ENCODE data around the gene SOX18. TPM values are rescaled to one million over a fixed set of nuclear protein-coding genes. Genes with fewer than 3 reads are reported as not detected.

The SOX18 gene
- total and polyA plus RNA-seq, 2 experiments from 2014 or later: 0.21 TPM; not detected in 1

DNA sequence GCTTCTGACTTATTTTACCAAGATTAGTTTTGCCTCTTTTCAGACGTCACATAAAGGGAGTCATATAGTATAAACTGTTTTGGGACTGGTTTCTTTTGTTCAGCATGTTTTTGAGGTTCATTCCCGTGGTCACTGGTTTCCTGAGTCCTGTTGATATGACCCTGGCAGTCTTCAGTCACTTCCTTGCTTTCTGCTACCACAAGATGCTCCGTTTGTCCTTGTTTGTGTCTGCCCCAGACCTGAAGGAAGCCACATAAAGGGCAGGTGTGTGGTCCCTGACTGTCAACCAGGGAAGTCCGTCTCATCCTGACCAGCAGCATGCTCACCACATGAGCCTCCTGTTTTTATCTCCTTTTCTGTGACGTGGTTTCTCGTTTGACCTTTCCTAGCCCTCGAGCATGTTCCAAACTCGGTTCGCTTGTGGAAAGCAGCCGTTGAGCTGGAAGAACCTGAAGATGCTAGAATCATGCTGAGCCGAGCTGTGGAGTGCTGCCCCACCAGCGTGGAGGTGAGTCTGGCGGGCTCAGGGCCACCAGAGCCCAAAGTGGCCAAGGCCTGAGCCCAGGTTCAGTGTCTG lies 39.5 kb downstream of the SOX18 start (continued):
- TF ChIP-seq NANOG (IDR thresholded peaks at IDR 0.05; ENCODE audit: borderline replicate concordance) (no peak), STAT1 (IDR thresholded peaks at IDR 0.05; ENCODE audit: unreplicated experiment) (no peak), ZNF114 (CRISPR knock-in tag; IDR thresholded peaks at IDR 0.05) (no peak), CREB1 (CRISPR knock-in tag; IDR thresholded peaks at IDR 0.05; ENCODE audit: low read depth) (no peak)

- Histone ChIP-seq H3K4me3 (no peak overlapping the region), H3K4me2 (no peak overlapping the region), H4K20me1 (replicated peaks; ENCODE audit: insufficient read depth) (peaks cover 7% of the 10 kb centered on the region), H3K4me1 (ENCODE audit: insufficient read depth) (no peaks in the 10 kb centered on the region), H3K9me2 (ENCODE audit: insufficient read depth) (no peaks in the 10 kb centered on the region), H3K27ac (ENCODE audit: low read depth) (no peak overlapping the region), H3K27me3 (ENCODE audit: insufficient read depth) (no peaks in the 10 kb centered on the region), H3F3A (replicated peaks; ENCODE audit: low read depth) (0 out of 2 replicates have a peak, but pooled peaks cover 8% of the 10 kb centered on the region), H3K36me3 (ENCODE audit: insufficient read depth) (peaks cover 34% of the 10 kb centered on the region; the same call in 1 of the 2 replicates), H2AFZ (no peak overlapping the region), H3K79me2 (replicated peaks; ENCODE audit: insufficient read depth) (peaks cover 15% of the 10 kb centered on the region)
- no peaks in the 10 kb centered on the region for H3K9me3 Mint-ChIP-seq
- no peaks in the 10 kb centered on the region for H3K27me3 Mint-ChIP-seq (ENCODE audit: insufficient read depth, low read depth, poor library complexity)
- H3K36me3 Mint-ChIP-seq (ENCODE audit: low read depth): peaks cover 73% of the 10 kb centered on the region
- no peaks in the 10 kb centered on the region for H3K4me1 Mint-ChIP-seq
- ATAC-seq (no peak), DNase-seq (ENCODE audit: low spot score) (no peak)
- no peak overlapping the region for H3K4me3 Mint-ChIP-seq
- no peak overlapping the region for H3K27ac Mint-ChIP-seq
- TF ChIP-seq JUNB (IDR thresholded peaks at IDR 0.05; ENCODE audit: unreplicated experiment) (no peak), ZNF114 (CRISPR knock-in tag; IDR thresholded peaks at IDR 0.05) (no peak), NANOG (IDR thresholded peaks at IDR 0.05; ENCODE audit: borderline replicate concordance) (no peak), ZNF462 (CRISPR knock-in tag; IDR thresholded peaks at IDR 0.05) (no peak), ZNF331 (CRISPR knock-in tag; IDR thresholded peaks at IDR 0.05; ENCODE audit: low read depth) (no peak), REST (IDR thresholded peaks at IDR 0.05; ENCODE audit: unreplicated experiment) (no peak), STAT1 (IDR thresholded peaks at IDR 0.05; ENCODE audit: unreplicated experiment) (no peak), CREB1 (CRISPR knock-in tag; IDR thresholded peaks at IDR 0.05; ENCODE audit: low read depth) (no peak), EZH2phosphoT487 (IDR thresholded peaks at IDR 0.05; ENCODE audit: unreplicated experiment) (no peak), EZH2 (IDR thresholded peaks at IDR 0.05; ENCODE audit: low read depth, unreplicated experiment) (no peak), ETS1 (IDR thresholded peaks at IDR 0.05) (no peak)
- TF ChIP-seq, protein P1, sequence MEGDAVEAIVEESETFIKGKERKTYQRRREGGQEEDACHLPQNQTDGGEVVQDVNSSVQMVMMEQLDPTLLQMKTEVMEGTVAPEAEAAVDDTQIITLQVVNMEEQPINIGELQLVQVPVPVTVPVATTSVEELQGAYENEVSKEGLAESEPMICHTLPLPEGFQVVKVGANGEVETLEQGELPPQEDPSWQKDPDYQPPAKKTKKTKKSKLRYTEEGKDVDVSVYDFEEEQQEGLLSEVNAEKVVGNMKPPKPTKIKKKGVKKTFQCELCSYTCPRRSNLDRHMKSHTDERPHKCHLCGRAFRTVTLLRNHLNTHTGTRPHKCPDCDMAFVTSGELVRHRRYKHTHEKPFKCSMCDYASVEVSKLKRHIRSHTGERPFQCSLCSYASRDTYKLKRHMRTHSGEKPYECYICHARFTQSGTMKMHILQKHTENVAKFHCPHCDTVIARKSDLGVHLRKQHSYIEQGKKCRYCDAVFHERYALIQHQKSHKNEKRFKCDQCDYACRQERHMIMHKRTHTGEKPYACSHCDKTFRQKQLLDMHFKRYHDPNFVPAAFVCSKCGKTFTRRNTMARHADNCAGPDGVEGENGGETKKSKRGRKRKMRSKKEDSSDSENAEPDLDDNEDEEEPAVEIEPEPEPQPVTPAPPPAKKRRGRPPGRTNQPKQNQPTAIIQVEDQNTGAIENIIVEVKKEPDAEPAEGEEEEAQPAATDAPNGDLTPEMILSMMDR (conservative IDR thresholded peaks at IDR 0.05; ENCODE audit: low read depth in 2 of 2): no peak
Observed at GRCh38 chr20:64006902-64007301, 42.5 kb downstream of the SOX18 start.

All from GM23338 (cell line).